LNCAP (cell line): Measurements from ENCODE around the gene C1orf174.

Experiments
- TF ChIP-seq, protein P1 (sequence below): fragments of 450-650 bp; IDR thresholded peaks from 2 replicates; pipeline ENCODE4 v1.5.1; 2017; ENCODE audit warnings: mild to moderate bottlenecking

C1orf174 gene

DNA sequence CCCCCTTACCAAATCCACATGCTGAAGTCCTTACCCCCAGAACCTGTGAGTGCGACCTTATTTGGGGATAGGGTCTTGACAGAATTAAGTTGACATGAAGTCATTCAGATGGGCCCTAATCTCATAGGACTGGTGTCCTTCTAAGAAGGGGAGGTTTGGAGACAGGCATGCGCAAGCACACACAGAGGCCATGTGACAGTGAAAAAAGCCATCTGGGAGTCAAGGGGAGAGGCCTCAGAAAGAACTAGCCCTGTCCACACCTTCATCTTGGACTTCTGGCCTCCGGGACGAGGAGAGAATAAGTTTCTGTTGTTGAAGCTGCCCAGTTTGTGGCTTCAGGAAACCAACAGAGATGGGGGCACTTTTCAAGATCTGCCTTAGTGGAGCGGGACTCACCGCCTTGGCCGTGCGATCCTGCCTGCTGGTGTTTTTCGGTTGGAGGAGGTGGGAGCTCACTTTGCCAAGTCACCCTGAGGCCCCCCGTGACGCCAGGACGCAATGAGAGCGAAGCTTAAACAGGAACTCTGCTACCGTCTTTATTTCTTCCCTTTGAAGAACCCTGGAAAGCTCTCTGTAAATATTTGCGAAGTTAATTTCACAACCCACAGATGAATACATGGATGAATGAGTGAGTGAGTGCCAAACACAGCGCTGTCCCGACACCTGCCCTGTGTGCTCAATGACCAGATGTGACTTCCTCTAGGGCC lies 42.5 kb upstream of the C1orf174 start:
- TF ChIP-seq, protein P1, sequence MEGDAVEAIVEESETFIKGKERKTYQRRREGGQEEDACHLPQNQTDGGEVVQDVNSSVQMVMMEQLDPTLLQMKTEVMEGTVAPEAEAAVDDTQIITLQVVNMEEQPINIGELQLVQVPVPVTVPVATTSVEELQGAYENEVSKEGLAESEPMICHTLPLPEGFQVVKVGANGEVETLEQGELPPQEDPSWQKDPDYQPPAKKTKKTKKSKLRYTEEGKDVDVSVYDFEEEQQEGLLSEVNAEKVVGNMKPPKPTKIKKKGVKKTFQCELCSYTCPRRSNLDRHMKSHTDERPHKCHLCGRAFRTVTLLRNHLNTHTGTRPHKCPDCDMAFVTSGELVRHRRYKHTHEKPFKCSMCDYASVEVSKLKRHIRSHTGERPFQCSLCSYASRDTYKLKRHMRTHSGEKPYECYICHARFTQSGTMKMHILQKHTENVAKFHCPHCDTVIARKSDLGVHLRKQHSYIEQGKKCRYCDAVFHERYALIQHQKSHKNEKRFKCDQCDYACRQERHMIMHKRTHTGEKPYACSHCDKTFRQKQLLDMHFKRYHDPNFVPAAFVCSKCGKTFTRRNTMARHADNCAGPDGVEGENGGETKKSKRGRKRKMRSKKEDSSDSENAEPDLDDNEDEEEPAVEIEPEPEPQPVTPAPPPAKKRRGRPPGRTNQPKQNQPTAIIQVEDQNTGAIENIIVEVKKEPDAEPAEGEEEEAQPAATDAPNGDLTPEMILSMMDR, result no peak

DNA sequence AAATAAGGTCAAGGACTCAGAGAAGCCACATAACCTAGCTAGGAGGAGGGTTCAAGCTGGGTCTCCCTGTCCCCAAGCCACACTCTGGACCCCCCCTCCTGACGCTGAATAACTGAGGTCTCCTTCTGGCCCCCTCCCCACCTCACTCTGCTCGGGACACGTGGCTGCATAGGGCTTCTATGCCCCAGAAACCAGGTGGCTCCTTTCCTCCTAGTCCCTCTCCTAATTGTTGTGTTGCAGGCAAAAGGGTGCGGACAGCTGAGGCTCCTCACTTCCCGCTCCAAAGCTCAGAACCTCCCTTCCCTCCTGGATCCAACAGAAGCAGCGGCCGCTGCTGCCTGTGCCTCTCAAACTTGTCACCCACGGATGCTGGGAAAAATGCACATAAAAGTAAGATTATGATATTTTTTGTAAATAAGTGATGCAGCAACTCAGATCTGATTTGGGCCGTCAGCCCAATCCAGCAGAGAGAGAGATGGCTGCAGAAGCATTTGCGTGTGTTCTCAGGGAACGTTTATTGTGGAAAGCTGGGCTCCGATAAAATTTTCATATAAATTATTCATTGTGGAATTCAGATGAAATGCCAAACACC lies 40.8 kb upstream of the C1orf174 start:
- TF ChIP-seq, protein P1, result no peak

DNA sequence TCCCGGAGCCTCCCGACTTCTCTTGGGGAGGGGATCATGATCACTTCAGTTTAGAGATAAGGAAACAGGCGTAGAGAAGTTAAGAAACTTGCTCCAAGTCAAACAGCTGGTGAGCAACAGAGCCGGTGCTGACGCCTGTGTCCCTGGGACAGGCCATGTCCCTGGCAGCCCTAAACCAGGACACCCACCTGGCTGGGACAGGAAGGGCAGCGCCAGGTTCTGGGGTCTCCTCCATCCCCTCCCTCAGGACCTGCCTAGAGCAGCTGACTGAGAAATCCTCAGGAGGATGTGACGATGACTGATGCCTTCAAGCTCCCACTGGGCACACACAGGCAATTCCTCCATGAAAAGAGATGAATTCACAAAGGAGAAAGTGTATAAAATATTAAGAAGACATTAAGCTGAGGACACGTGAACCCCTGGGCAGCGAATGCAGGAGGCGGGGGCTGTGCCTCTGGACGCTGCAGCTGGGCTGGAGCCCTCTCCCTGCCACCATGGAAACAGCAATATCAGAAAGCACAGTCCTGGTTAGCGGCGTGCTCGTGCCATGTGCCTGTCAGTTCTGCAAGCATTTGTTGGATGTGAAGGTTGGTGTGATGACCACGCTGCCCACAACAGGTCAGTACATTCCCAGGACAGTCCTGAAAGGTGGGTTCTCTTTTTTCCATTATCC lies 40.1 kb upstream of the C1orf174 start:
- TF ChIP-seq, protein P1, result no peak

DNA sequence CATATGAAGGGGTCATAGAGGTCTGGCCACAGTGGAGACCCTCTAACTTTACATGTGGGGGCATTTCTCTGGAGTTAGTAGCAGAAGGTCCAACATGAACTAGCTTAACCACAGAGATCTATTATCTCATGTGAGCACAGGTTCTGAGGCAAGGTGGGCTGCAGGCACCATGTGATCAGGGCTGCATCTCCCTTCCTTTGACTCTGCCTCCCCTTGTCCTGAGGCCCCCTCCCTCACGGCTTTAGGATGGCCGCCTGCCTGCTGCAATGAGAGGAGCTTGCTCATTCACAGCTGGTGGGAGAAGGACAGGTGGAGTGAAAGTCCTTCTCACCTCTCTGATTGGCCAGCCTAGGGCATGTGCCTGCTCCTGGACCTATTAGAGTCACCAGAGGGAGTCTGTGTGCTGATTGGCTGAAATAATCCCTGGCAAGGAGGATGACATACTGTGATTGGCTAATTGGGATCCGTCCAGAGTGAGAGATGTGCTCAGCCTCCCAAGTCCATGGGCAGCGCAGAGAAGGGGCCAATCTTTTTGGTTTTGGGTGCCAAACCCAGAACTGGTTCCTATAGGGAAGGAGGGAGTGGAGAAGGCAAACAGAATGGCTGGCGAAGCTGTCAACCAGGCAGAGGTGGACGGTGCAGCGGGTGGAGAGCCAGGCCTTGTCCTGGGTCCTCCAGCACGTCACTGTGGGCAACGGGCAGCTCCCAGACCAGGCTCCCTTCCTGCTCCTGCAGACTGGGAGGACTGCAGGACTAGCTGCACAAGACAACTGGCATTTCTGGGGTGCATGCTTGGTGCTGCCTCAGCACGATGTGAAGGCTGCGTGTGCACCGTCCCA lies 39.4 kb upstream of the C1orf174 start:
- TF ChIP-seq, protein P1, result no peak

DNA sequence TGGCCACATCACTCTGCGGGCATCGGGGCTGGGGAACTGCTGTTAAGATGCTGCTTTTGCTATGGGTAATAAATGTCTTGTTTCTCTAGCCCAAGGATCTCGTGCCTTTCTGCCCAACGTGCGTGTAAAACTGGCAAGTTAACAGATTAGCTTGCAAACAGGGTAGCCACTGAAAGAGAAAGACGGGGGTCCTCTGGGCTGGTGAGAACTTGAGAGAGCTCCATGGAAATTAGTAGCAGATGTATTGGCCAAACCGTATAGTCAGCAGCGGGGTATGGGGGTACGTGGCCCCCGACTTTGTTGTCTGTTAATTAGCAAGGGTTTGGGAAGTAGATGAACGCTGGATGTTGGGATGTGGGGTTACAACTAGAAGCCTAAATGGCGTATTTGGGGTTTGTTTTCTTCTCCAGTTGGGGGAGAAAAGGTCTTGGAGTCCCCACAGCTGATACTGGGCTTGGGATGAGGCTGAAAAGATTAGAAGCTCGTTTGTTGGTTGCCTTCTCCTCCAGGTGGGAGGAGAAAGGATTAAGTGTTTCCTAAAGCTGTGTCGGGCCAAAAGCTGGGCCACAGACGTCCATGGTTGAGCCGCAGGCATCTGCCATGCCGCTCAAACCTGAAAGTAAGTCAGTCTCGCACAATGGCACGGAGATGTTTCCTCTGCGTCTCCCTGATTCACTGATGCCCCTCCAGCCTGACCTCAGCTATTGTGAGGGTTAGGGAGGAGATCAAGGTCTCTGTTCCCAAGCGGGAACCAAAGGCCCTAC lies 32.3 kb upstream of the C1orf174 start:
- TF ChIP-seq, protein P1, result no peak

DNA sequence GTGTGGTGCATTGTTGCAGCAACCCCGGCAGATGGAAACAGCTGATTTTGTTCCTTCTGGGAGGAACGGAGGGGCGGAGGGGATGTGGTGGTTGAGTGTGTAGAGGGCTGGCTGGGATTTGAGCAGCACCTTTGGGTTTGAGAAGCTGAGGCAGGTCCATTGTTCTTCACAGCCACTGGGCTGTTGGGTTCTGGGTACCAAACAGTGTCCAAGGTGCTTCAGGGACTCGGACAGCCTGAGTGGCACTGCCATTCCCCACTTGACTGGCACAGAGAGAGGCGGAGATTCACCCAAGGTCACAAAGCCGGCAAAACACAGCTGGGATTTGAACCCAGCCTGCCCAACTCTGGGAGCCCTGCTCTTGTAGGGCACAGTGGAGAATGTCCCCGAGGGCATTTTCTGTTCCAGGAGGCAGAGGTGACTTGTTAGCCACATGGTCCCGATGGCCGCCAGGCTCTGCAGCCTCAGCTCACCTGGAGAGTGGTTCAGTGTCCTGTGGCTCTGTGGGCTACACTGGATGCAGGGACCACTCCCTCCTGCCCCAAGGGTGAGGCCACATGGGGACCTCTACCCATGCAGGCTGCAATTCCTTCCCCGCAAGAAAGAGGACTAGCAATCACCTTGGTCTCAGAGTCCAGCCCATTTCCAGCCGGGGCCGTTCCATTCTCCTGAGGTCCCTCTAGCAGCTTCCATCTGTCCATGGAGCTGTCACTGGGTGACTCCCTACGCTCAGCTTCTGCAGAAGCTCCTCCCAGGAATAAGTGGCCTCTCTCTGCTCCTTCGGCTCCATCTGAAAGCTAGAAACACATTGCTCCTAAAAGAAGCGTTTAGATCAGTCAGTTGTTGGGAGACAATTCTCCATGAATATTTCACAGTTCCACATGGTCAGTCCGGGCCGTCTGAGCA lies 31.2 kb upstream of the C1orf174 start:
- TF ChIP-seq, protein P1, result no peak
